HG02884 (cell line): Measurements from ENCODE around the gene EGR1.

Experiments used
- ATAC-seq: cut with Tn5 transposase; IDR thresholded peaks from one replicate; pipeline ENCODE4 v1.9.1; 2021; ENCODE audit warnings: mild to moderate bottlenecking, moderate library complexity; ENCODE audit not compliant: unreplicated experiment

The EGR1 gene

GRCh38 chr5:138452720-138453119, 12.6 kb upstream of the EGR1 start:
- ATAC-seq, result no peak

DNA sequence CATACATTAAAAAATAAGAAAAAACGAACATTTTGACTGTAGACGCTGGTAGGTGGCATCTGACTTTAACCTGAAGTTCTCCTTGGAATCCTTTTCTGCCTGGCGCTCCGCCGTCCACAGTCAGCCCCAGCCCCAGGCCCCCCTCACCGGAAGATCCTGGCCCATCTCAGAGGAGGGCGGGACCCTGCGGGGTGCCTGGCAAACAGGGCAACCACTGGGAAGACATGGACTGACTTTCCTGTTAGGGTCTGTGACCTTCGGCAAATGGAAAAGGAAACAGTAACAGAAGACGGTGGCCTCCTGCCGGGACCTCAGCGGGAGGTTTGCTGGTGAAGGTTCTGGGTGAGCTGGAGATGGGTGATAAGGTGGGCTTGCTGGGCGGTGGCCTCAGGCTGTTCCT, 11.7 kb upstream of the EGR1 start:
- no peak for ATAC-seq

DNA sequence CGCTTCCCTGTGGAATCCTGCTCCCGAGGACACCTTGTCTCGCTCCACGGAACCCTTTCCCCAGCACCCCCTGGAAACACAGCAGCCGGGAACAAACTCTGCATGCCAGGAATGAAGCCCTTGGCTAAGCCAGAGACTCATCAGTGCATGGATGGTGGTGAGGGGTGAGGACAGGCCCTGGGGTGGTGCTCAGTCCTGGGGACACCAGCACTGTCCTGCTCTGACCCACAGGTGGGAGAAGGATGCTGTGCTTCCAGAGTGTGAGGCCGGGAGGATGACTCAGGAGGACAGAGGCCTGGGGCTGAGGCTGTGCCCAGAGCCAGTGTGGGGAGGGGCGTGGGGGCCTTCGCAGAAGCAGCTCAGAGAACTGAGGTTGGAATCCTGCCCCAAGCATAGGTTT, 11.2 kb upstream of the EGR1 start:
- no peak for ATAC-seq

GRCh38 chr5:138455232-138455930, 9.9 kb upstream of the EGR1 start:
- ATAC-seq, result no peak

DNA sequence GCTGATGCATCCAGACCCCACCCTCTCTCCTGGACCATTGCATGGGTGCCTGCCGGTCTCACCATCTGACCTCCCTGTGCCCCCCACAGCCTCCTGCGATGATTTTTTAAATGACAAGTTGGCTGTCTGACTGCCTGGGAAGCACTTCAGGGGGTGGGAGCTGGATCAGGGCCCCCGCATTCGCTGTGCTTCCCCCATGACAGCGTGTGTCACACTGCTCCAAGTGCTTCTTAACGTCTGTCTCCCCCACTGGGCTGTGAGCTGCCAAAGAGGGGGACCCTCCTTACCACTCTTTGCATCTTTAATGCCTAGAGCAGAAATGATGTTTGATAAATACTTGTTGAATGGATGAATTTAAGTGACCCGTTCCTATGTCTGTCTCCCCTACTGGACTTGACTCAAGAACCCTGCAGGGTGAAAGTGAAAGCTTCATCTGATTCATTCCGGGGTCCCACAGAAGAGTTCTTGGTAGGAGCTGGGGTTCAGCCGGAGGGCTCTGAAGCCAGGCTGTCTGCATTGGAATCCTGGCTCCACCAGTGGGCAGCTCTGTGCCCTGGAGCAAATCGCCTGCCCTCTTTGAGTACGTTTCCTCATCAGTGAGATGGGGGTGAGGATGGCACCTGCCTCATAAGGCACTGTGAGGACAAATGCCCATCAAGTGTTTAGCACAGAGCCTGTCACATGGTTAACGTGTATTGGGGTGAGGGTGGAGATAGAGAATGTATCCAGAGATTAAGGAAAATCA, 7.6 kb upstream of the EGR1 start:
- no peak for ATAC-seq

DNA sequence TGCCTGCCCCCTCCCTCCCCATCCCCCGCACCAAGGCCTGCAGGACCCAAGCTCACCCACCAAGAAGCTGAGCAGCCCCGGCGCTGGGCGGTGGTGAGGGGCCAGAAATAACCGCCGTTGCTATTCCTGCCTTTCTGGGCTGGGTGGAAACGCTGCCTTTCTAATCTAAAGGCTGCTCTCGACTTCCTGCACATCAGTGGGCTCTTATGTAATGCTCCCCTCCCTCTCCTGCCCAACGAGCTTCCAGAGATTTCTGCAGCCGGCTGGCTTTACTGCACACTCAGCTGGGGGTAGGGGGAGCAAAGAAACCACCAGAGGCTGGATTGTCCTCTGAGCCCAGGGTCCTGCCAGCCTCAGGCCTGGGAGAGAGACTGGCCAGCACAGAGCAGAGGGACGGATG, 6.9 kb upstream of the EGR1 start:
- no peak for ATAC-seq

- no peak for ATAC-seq
Measured at GRCh38 chr5:138458856-138459255, 6.4 kb upstream of the EGR1 start.

DNA sequence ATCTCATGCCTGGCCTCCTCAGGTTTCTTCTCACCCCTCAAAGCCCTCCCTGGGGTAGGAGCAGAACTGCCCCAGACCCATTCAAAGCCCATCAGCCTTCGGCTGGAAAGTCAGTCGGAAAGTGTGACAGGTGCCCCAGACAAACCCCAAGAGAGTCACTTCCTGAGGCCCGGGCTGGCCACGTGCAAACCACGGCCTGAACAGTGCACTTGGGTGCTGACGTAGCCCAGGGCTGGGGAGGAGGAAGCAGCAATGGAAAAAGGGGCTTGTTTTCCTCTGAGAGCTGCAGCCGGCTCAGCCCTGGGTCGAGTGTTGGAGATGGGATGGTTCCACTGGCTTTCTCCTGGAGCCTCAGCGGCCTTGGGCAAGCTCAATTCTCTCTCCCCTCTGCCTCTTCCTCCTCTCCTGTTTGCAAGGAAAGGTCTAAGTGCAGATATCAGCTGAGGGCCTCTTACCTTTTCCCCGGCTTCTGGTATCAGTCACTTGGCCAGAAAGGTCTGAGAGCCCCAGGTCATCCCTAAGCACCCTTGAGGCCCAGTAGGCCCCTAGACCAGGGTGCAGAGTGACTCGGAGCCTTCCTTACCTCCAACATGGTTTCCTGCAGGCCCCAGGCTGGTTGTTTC, 5.9 kb upstream of the EGR1 start:
- no peak for ATAC-seq

DNA sequence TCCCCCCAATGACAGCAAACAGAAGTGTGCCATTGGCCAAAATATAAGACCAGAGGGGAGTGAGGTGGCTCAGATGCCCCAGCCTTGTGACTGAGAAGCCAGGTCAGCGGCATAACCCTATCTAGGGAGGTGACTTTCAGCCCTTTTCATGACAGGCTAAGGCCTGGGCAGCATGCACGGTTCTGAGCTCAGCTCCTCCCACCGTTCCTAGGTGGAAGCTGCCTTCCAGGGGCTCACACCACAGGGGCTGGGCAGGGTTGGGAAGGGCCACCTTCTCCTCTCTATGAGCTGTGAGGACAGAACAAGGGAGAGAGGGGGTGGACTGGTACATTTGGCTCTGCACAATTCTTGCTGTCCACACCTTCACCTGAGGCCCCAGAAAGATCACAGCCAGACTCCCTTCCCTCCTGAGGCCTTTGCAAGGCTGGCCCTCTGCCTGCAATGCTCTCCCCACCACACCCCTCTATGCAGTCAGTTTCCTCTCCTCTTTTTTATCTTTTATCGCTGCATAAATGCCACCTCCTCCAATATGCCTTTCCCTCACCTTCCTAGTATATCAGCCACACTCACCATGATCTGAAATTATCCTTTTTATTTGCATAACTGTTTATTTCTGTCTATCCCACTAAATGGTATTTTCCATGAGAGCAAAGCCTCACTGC, 5.1 kb upstream of the EGR1 start:
- no peak for ATAC-seq

GRCh38 chr5:138461343-138462125, 3.7 kb upstream of the EGR1 start:
- no peak for ATAC-seq

DNA sequence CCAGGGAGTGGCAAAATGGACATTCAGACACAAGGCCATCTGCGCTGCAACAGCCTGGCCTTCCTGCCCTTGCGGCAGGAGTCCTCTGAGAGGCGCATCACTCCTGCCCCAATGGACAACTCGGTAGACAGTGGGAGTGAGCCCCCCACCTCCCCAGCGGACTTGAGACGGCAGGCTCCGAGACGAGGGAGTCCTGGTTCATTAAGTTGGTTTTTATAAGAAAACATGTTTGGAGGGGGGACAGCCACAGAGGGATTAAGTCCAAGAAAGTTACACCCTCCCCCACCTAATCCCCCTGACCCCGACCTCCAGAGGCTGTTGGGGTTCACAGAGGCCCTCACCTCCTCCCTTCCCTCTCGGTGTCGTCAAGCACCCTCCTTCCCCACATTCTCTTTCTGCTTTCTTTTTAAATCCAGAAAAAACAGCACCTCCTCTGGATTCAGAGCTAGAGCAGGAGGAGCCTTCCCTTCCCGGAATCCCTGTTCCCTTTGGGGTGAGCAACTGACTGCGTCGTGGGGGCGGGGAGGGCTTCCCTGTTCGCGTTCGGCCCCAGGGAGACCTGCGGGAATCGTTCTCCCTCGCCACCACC, 1.8 kb upstream of the EGR1 start:
- ATAC-seq, result no peak

DNA sequence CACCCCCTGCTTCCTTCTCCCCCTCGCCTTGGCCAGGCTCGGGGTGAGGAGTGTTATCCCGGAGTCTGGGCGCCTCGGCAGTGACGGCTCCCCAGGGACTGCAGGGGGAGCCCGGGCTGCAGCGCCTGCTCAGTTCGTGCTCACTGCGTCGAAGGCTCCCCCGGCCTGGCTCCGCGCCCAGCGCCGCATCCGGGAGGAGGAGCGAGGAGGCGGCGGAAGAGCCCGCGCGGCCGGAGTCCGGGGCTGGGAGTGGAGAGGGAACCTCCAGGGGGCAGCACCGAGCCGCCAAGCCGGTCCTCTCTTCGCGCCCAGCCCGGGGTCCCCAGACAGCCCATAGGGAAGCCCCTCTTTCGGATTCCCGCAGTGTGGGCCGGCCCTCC, 1.3 kb upstream of the EGR1 start:
- ATAC-seq, result peak; percentile 31

GRCh38 chr5:138464388-138465260, 655 bp upstream of the EGR1 start:
- ATAC-seq, result peak; percentile 65

GRCh38 chr5:138466125-138466899, 1.0 kb downstream of the EGR1 start:
- no peak for ATAC-seq

GRCh38 chr5:138466900-138467710, 1.8 kb downstream of the EGR1 start:
- ATAC-seq, result no peak

DNA sequence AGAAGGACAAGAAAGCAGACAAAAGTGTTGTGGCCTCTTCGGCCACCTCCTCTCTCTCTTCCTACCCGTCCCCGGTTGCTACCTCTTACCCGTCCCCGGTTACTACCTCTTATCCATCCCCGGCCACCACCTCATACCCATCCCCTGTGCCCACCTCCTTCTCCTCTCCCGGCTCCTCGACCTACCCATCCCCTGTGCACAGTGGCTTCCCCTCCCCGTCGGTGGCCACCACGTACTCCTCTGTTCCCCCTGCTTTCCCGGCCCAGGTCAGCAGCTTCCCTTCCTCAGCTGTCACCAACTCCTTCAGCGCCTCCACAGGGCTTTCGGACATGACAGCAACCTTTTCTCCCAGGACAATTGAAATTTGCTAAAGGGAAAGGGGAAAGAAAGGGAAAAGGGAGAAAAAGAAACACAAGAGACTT, 2.4 kb downstream of the EGR1 start:
- ATAC-seq, result no peak

DNA sequence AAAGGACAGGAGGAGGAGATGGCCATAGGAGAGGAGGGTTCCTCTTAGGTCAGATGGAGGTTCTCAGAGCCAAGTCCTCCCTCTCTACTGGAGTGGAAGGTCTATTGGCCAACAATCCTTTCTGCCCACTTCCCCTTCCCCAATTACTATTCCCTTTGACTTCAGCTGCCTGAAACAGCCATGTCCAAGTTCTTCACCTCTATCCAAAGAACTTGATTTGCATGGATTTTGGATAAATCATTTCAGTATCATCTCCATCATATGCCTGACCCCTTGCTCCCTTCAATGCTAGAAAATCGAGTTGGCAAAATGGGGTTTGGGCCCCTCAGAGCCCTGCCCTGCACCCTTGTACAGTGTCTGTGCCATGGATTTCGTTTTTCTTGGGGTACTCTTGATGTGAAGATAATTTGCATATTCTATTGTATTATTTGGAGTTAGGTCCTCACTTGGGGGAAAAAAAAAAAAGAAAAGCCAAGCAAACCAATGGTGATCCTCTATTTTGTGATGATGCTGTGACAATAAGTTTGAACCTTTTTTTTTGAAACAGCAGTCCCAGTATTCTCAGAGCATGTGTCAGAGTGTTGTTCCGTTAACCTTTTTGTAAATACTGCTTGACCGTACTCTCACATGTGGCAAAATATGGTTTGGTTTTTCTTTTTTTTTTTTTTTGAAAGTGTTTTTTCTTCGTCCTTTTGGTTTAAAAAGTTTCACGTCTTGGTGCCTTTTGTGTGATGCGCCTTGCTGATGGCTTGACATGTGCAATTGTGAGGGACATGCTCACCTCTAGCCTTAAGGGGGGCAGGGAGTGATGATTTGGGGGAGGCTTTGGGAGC, 3.1 kb downstream of the EGR1 start:
- ATAC-seq, result no peak
